ENCODE data around the gene FRMD5. TPM values are rescaled to one million over a fixed set of nuclear protein-coding genes. Genes with fewer than 3 reads are reported as not detected.
"Not testable (repeated sequence)": the region's sequence is repeated elsewhere in the genome, so short reads cannot be mapped to it uniquely, and the experiment has no call there.

FRMD5 gene
- polyA plus RNA-seq, 4 donors = 0.49 to 1.1 (median 0.81) TPM; not detected in 1

DNA sequence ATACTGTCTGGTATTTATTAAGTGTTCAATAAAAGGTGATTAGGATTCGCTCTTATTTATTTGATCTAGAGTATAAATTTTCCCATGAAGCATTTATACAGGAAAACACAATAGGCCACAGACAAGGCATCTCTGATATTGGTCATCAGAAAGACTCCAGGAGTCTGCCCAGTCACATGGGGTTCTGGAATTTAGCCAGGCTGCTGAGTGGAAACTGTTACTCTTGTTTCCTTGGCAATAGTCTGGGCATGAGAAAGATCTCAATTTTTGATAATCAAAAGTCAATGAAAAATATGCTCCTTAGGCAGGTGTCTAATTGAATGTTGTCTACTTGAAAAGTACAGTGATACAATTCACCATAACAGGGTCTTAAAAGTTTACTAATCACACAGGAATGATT lies 161.2 kb downstream of the FRMD5 start:
- Histone ChIP-seq H3K27me3 (ENCODE audit: control insufficient read depth in 3 of 3, insufficient read depth in 3 of 3, low read length in 3 of 3) (no peaks in the 10 kb centered on the region), H3K36me3 (ENCODE audit: control insufficient read depth in 3 of 3, insufficient read depth in 2 of 3, low read depth in 1 of 3, low read length in 3 of 3) (no peaks in the 10 kb centered on the region), H3K4me3 (ENCODE audit: low read depth in 1 of 3, low read length in 3 of 3) (no peak overlapping the region), H3K4me1 (ENCODE audit: control insufficient read depth in 3 of 3, insufficient read depth in 2 of 3, low read depth in 1 of 3, low read length in 2 of 3) (no peaks in the 10 kb centered on the region), H3K27ac (ENCODE audit: low read depth in 1 of 3, low read length in 2 of 3) (no peak overlapping the region), H3K9me3 (ENCODE audit: control insufficient read depth in 2 of 2, insufficient read depth in 1 of 2, low read depth in 1 of 2, low read length in 1 of 2) (peaks cover 0 to 2% of the 10 kb centered on the region in 2 donors)
- DNase-seq (no peak), FAIRE-seq (no peak)
- 27 to 66% (median 56%) methylated on average over 1 of the region's 1 CpG for WGBS, 3 donors

DNA sequence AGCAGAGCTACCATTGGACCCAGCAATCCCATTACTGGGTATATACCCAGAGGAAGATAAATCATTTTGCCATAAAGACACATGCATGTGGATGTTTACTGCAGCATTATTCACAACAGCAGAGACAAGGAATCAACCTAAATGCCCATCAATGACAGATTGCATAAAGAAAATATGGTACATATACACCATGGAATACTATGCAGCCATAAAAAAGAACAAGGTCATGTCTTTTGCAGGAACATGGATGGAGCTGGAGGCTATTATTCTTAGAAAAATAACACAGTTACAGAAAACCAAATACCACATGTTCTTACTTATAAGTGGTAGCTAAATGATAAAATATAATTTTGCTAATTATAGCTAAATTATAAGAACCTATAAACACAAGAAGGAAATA lies 162.3 kb downstream of the FRMD5 start:
- H3K9me3 ChIP-seq (ENCODE audit: control insufficient read depth in 2 of 2, insufficient read depth in 1 of 2, low read depth in 1 of 2, low read length in 1 of 2); H3K4me3 ChIP-seq (ENCODE audit: low read depth in 1 of 3, low read length in 3 of 3); H3K4me1 ChIP-seq (ENCODE audit: control insufficient read depth in 3 of 3, insufficient read depth in 2 of 3, low read depth in 1 of 3, low read length in 2 of 3); H3K27me3 ChIP-seq (ENCODE audit: control insufficient read depth in 3 of 3, insufficient read depth in 3 of 3, low read length in 3 of 3); FAIRE-seq; H3K27ac ChIP-seq (ENCODE audit: low read depth in 1 of 3, low read length in 2 of 3); DNase-seq; H3K36me3 ChIP-seq (ENCODE audit: control insufficient read depth in 3 of 3, insufficient read depth in 2 of 3, low read depth in 1 of 3, low read length in 3 of 3): not testable (repeated sequence)

DNA sequence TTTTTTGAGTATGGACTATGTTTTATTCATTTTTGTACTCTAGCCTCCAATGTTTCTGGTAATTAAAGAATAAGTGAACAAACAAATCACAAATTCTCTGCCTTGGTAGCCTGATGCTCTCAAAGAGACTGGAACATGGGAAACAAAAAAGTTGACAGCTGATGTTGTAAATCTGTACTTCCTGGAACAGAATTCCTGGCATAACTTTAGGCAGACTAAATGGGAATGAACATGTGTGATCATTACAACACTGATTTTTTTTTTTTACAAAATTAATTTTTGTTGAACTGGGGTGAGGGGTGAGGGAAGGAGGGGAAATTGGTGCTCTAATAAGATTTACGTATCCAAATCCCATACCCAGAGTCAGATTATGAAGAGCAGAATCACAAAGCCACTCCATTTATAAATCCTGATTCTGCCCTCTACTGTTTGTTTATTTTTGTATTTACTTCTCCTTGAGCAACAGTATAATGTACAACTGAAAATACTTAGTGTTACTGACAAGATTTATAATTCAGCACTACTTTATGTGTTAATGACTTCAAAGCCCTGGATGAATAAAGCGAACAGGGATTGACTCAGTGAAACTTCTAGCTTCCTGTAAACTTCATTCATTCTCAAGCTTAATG lies 165.0 kb downstream of the FRMD5 start:
- FAIRE-seq = no peak
- 71 to 80% (median 77%) methylated on average over 2 of the region's 2 CpGs for WGBS, 3 donors
- DNase-seq = no peak
- no peaks in the 10 kb centered on the region for H3K4me1 ChIP-seq (ENCODE audit: control insufficient read depth in 3 of 3, insufficient read depth in 2 of 3, low read depth in 1 of 3, low read length in 2 of 3)
- H3K27ac ChIP-seq (ENCODE audit: low read depth in 1 of 3, low read length in 2 of 3) = no peak overlapping the region
- no peaks in the 10 kb centered on the region for H3K9me3 ChIP-seq (ENCODE audit: control insufficient read depth in 2 of 2, insufficient read depth in 1 of 2, low read depth in 1 of 2, low read length in 1 of 2)
- no peaks in the 10 kb centered on the region for H3K36me3 ChIP-seq (ENCODE audit: control insufficient read depth in 3 of 3, insufficient read depth in 2 of 3, low read depth in 1 of 3, low read length in 3 of 3)
- H3K27me3 ChIP-seq (ENCODE audit: control insufficient read depth in 3 of 3, insufficient read depth in 3 of 3, low read length in 3 of 3) = no peaks in the 10 kb centered on the region
- no peak overlapping the region for H3K4me3 ChIP-seq (ENCODE audit: low read depth in 1 of 3, low read length in 3 of 3)

DNA sequence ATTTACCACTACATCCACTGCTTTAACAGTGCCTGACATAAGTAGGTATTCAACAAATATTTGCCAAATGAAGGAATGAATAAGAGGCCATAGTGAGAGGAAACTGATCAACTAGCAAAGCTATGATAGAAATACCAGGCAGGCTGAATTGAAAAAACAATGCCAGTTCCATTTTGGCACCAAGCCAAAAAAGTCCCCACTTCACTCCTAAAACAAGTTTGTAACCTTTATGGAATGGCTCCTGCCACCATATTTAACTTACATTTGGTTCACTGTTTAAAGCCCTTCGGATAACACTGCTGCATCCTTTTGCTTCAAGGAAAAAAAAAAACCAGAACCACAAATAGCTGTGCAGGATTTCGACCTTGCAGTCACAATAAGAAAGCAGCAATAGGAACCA lies 166.1 kb downstream of the FRMD5 start:
- WGBS, 3 donors = 72 to 91% (median 76%) methylated on average over 2 of the region's 2 CpGs
- FAIRE-seq (no peak), DNase-seq (no peak)
- no peaks in the 10 kb centered on the region for H3K9me3 ChIP-seq (ENCODE audit: control insufficient read depth in 2 of 2, insufficient read depth in 1 of 2, low read depth in 1 of 2, low read length in 1 of 2)
- no peak overlapping the region for H3K27ac ChIP-seq (ENCODE audit: low read depth in 1 of 3, low read length in 2 of 3)
- H3K4me1 ChIP-seq (ENCODE audit: control insufficient read depth in 3 of 3, insufficient read depth in 2 of 3, low read depth in 1 of 3, low read length in 2 of 3) = no peaks in the 10 kb centered on the region
- H3K36me3 ChIP-seq (ENCODE audit: control insufficient read depth in 3 of 3, insufficient read depth in 2 of 3, low read depth in 1 of 3, low read length in 3 of 3) = no peaks in the 10 kb centered on the region
- H3K4me3 ChIP-seq (ENCODE audit: low read depth in 1 of 3, low read length in 3 of 3) = no peak overlapping the region
- H3K27me3 ChIP-seq (ENCODE audit: control insufficient read depth in 3 of 3, insufficient read depth in 3 of 3, low read length in 3 of 3) = no peaks in the 10 kb centered on the region

DNA sequence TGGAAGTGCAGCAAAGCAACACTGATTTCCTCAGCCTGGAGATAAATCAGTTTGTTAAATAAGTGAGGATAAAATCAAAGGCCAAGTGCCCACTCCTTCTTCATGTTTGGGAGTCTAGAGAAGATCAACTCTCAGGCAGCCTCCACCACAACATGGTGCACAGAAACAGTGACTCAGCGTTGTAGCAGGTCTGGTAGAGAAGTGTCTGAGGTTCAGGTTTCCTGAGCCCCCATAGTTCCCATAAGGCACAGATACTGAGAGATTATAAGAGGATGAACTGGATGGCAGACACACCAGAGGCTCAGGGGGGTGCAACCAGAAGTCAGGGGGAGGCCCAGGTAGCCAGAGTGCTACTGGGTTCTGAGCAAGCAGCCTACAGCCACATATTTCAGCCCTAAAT lies 166.7 kb downstream of the FRMD5 start:
- Histone ChIP-seq H3K36me3 (ENCODE audit: control insufficient read depth in 3 of 3, insufficient read depth in 2 of 3, low read depth in 1 of 3, low read length in 3 of 3) (no peaks in the 10 kb centered on the region), H3K27me3 (ENCODE audit: control insufficient read depth in 3 of 3, insufficient read depth in 3 of 3, low read length in 3 of 3) (no peaks in the 10 kb centered on the region), H3K9me3 (ENCODE audit: control insufficient read depth in 2 of 2, insufficient read depth in 1 of 2, low read depth in 1 of 2, low read length in 1 of 2) (no peaks in the 10 kb centered on the region), H3K4me3 (ENCODE audit: low read depth in 1 of 3, low read length in 3 of 3) (no peak overlapping the region), H3K4me1 (ENCODE audit: control insufficient read depth in 3 of 3, insufficient read depth in 2 of 3, low read depth in 1 of 3, low read length in 2 of 3) (no peaks in the 10 kb centered on the region), H3K27ac (ENCODE audit: low read depth in 1 of 3, low read length in 2 of 3) (no peak overlapping the region)
- FAIRE-seq (no peak), DNase-seq (no peak)
- WGBS, 3 donors = 63 to 82% (median 75%) methylated on average over 1 of the region's 1 CpG

DNA sequence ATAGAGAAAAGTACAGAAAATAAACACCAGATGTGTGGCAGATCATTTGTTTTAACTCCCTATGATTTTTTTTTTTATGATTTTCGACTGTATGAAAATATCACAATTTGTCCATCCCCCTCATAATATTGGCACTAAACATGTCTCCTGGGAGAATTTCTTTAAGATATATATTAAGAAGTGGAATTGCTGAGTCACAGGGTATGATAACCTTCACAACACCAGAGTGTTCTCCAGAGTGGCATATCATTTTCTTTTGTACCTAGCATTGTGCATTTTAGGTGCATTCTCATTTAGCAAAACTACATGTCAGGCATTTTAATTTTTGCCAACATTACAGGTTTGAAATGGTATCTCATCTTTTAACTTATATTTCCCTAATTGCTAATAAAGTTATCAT lies 170.9 kb downstream of the FRMD5 start:
- H3K4me1 ChIP-seq (ENCODE audit: control insufficient read depth in 3 of 3, insufficient read depth in 2 of 3, low read depth in 1 of 3, low read length in 2 of 3) = no peaks in the 10 kb centered on the region
- FAIRE-seq (no peak), DNase-seq (no peak)
- H3K27ac ChIP-seq (ENCODE audit: low read depth in 1 of 3, low read length in 2 of 3) = no peak overlapping the region
- no peaks in the 10 kb centered on the region for H3K27me3 ChIP-seq (ENCODE audit: control insufficient read depth in 3 of 3, insufficient read depth in 3 of 3, low read length in 3 of 3)
- WGBS, 3 donors = 54 to 74% (median 68%) methylated on average over 1 of the region's 1 CpG
- no peak overlapping the region for H3K4me3 ChIP-seq (ENCODE audit: low read depth in 1 of 3, low read length in 3 of 3)
- no peaks in the 10 kb centered on the region for H3K9me3 ChIP-seq (ENCODE audit: control insufficient read depth in 2 of 2, insufficient read depth in 1 of 2, low read depth in 1 of 2, low read length in 1 of 2)
- no peaks in the 10 kb centered on the region for H3K36me3 ChIP-seq (ENCODE audit: control insufficient read depth in 3 of 3, insufficient read depth in 2 of 3, low read depth in 1 of 3, low read length in 3 of 3)

DNA sequence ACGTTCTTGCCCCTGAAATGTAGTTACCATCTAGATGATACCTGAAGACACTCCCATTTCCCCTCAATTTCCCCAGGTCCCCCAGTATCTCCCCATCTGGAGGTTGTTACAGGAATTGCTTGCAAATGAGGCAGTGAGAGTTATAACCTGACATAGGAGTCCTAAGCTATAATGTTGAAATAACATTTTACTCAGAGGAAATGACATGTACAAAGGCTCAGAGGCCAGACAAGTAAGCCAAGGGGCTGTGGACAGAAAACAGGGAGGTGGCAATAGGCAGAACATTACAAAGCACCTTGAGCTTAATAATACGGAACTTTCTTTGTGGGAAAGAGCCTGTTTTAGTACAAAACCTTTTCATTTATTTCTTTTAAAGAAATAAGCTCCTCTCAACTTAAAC lies 171.9 kb downstream of the FRMD5 start:
- WGBS, 3 donors = 81 to 86% (median 86%) methylated on average over 2 of the region's 2 CpGs
- Histone ChIP-seq H3K9me3 (ENCODE audit: control insufficient read depth in 2 of 2, insufficient read depth in 1 of 2, low read depth in 1 of 2, low read length in 1 of 2) (no peaks in the 10 kb centered on the region), H3K4me3 (ENCODE audit: low read depth in 1 of 3, low read length in 3 of 3) (no peak overlapping the region), H3K4me1 (ENCODE audit: control insufficient read depth in 3 of 3, insufficient read depth in 2 of 3, low read depth in 1 of 3, low read length in 2 of 3) (no peaks in the 10 kb centered on the region), H3K27me3 (ENCODE audit: control insufficient read depth in 3 of 3, insufficient read depth in 3 of 3, low read length in 3 of 3) (no peaks in the 10 kb centered on the region), H3K36me3 (ENCODE audit: control insufficient read depth in 3 of 3, insufficient read depth in 2 of 3, low read depth in 1 of 3, low read length in 3 of 3) (no peaks in the 10 kb centered on the region), H3K27ac (ENCODE audit: low read depth in 1 of 3, low read length in 2 of 3) (no peak overlapping the region)
- FAIRE-seq (no peak), DNase-seq (no peak)

DNA sequence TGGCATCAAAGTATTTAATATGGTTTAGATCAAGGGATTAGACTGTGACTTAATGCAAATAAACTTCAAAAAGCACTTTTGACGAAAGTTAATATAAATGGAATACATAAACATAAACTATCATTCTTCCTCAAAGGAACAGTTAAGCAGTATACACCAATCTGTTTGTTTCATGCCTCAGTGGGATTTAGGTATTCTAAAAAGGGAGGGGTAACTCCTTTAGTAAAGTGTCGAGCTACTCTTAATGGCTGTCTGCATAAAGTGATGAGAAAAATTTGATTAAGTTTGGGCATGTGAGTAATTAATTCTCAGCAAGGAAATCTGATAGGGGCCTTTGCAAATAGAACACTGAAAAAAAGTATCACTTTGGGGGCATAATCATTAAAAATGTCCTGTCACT lies 176.9 kb downstream of the FRMD5 start:
- no peak overlapping the region for H3K4me3 ChIP-seq (ENCODE audit: low read depth in 1 of 3, low read length in 3 of 3)
- FAIRE-seq (no peak), DNase-seq (no peak)
- no peaks in the 10 kb centered on the region for H3K27me3 ChIP-seq (ENCODE audit: control insufficient read depth in 3 of 3, insufficient read depth in 3 of 3, low read length in 3 of 3)
- 63 to 71% (median 66%) methylated on average over 2 of the region's 2 CpGs for WGBS, 3 donors
- no peaks in the 10 kb centered on the region for H3K36me3 ChIP-seq (ENCODE audit: control insufficient read depth in 3 of 3, insufficient read depth in 2 of 3, low read depth in 1 of 3, low read length in 3 of 3)
- H3K27ac ChIP-seq (ENCODE audit: low read depth in 1 of 3, low read length in 2 of 3) = no peak overlapping the region
- no peaks in the 10 kb centered on the region for H3K9me3 ChIP-seq (ENCODE audit: control insufficient read depth in 2 of 2, insufficient read depth in 1 of 2, low read depth in 1 of 2, low read length in 1 of 2)
- peaks cover 0 to 9% (median 0%) of the 10 kb centered on the region in 3 donors for H3K4me1 ChIP-seq (ENCODE audit: control insufficient read depth in 3 of 3, insufficient read depth in 2 of 3, low read depth in 1 of 3, low read length in 2 of 3)

Measured in small intestine (tissue), 7 donors.